ENCODE results near the gene C5orf22. TPM values are rescaled to one million over a fixed set of nuclear protein-coding genes. Genes with fewer than 3 reads are reported as not detected.
"Not testable (repeated sequence)": the region's sequence is repeated elsewhere in the genome, so short reads cannot be mapped to it uniquely, and the experiment has no call there.

The C5orf22 gene
- total RNA-seq, 1 experiment from 2014 or later: 31.9 TPM

- intact Hi-C loops (cut with micrococcal nuclease; ENCODE audit: unreplicated experiment): no loop called here
- Histone ChIP-seq H3K36me3 (ENCODE audit: insufficient read depth, low read length, poor library complexity, severe bottlenecking) (peaks cover 73% of the 10 kb centered on the region), H3K27me3 (replicated peaks; ENCODE audit: insufficient read depth, low read depth, low read length, poor library complexity) (no peaks in the 10 kb centered on the region), H3K4me3 (ENCODE audit: low read depth, low read length, poor library complexity, severe bottlenecking) (no peak overlapping the region), H3K27ac (ENCODE audit: low read depth, low read length, poor library complexity, severe bottlenecking) (no peak overlapping the region), H3K9me3 (ENCODE audit: low read depth, low read length, poor library complexity, severe bottlenecking) (no peaks in the 10 kb centered on the region), H3K4me1 (ENCODE audit: insufficient read depth, low read length, poor library complexity, severe bottlenecking) (peaks cover 7% of the 10 kb centered on the region)
- ChIA-PET CTCF (no interaction called here), POLR2A (ENCODE audit: low non-redundant PET) (interaction anchor here (0.7 kb wide), 1 partner anchor 113 kb away, joined by 3 read pairs; no protein-coding TSS in a partner anchor)
- DNase-seq (ENCODE audit: low spot score): no peak
- no TSS peak for BruUV-seq (replicated peaks)
- TF ChIP-seq EZH2 (IDR thresholded peaks at IDR 0.05; ENCODE audit: borderline replicate concordance, low read depth, low read length, poor library complexity, severe bottlenecking) (no peak), CTCF (conservative IDR thresholded peaks at IDR 0.05; ENCODE audit: low read depth, low read length) (no peak)
Observed at GRCh38 chr5:31537349-31537748, 5.2 kb downstream of the C5orf22 start.

GRCh38 chr5:31537851-31538250 lies 5.8 kb downstream of the C5orf22 start:
- Histone ChIP-seq H3K27me3 (replicated peaks; ENCODE audit: insufficient read depth, low read depth, low read length, poor library complexity) (no peaks in the 10 kb centered on the region), H3K27ac (ENCODE audit: low read depth, low read length, poor library complexity, severe bottlenecking) (no peak overlapping the region), H3K4me3 (ENCODE audit: low read depth, low read length, poor library complexity, severe bottlenecking) (no peak overlapping the region), H3K36me3 (ENCODE audit: insufficient read depth, low read length, poor library complexity, severe bottlenecking) (peaks cover 78% of the 10 kb centered on the region), H3K9me3 (ENCODE audit: low read depth, low read length, poor library complexity, severe bottlenecking) (no peaks in the 10 kb centered on the region), H3K4me1 (ENCODE audit: insufficient read depth, low read length, poor library complexity, severe bottlenecking) (peaks cover 7% of the 10 kb centered on the region)
- TF ChIP-seq EZH2 (IDR thresholded peaks at IDR 0.05; ENCODE audit: borderline replicate concordance, low read depth, low read length, poor library complexity, severe bottlenecking): no peak
- no peak for TF ChIP-seq CTCF (conservative IDR thresholded peaks at IDR 0.05; ENCODE audit: low read depth, low read length)
- DNase-seq (ENCODE audit: low spot score): no peak
- POLR2A ChIA-PET (ENCODE audit: low non-redundant PET): no interaction called here
- intact Hi-C loops (cut with micrococcal nuclease; ENCODE audit: unreplicated experiment): no loop called here
- BruUV-seq (replicated peaks): no TSS peak
- CTCF ChIA-PET: no interaction called here

GRCh38 chr5:31549114-31549513 lies 17.0 kb downstream of the C5orf22 start:
- POLR2A ChIA-PET (ENCODE audit: low non-redundant PET); H3K4me3 ChIP-seq (ENCODE audit: low read depth, low read length, poor library complexity, severe bottlenecking); H3K9me3 ChIP-seq (ENCODE audit: low read depth, low read length, poor library complexity, severe bottlenecking); DNase-seq (ENCODE audit: low spot score); BruUV-seq (replicated peaks); H3K27me3 ChIP-seq (replicated peaks; ENCODE audit: insufficient read depth, low read depth, low read length, poor library complexity); H3K27ac ChIP-seq (ENCODE audit: low read depth, low read length, poor library complexity, severe bottlenecking); intact Hi-C loops (cut with micrococcal nuclease; ENCODE audit: unreplicated experiment); CTCF ChIA-PET; H3K4me1 ChIP-seq (ENCODE audit: insufficient read depth, low read length, poor library complexity, severe bottlenecking): not testable (repeated sequence)
- H3K36me3 ChIP-seq (ENCODE audit: insufficient read depth, low read length, poor library complexity, severe bottlenecking): peaks cover 28% of the 10 kb centered on the region

- CTCF ChIA-PET: no interaction called here
- intact Hi-C loops (cut with micrococcal nuclease; ENCODE audit: unreplicated experiment): no loop called here
- H3K4me1 ChIP-seq (ENCODE audit: insufficient read depth, low read length, poor library complexity, severe bottlenecking): no peaks in the 10 kb centered on the region
- H3K27ac ChIP-seq (ENCODE audit: low read depth, low read length, poor library complexity, severe bottlenecking): no peak overlapping the region
- no peaks in the 10 kb centered on the region for H3K9me3 ChIP-seq (ENCODE audit: low read depth, low read length, poor library complexity, severe bottlenecking)
- peaks cover 20% of the 10 kb centered on the region for H3K36me3 ChIP-seq (ENCODE audit: insufficient read depth, low read length, poor library complexity, severe bottlenecking)
- no peak overlapping the region for H3K4me3 ChIP-seq (ENCODE audit: low read depth, low read length, poor library complexity, severe bottlenecking)
- no peaks in the 10 kb centered on the region for H3K27me3 ChIP-seq (replicated peaks; ENCODE audit: insufficient read depth, low read depth, low read length, poor library complexity)
- POLR2A ChIA-PET (ENCODE audit: low non-redundant PET): interaction anchor here (0.6 kb wide), 1 partner anchor 9 kb away, joined by 3 read pairs; no protein-coding TSS in a partner anchor
- no peak for DNase-seq (ENCODE audit: low spot score)
- TF ChIP-seq EZH2 (IDR thresholded peaks at IDR 0.05; ENCODE audit: borderline replicate concordance, low read depth, low read length, poor library complexity, severe bottlenecking) (no peak), CTCF (conservative IDR thresholded peaks at IDR 0.05; ENCODE audit: low read depth, low read length) (no peak)
- BruUV-seq (replicated peaks): no TSS peak
Observed at GRCh38 chr5:31551878-31552277, 19.8 kb downstream of the C5orf22 start.

All from A673 (cell line).